GM18526 (cell line): Measurements from ENCODE around the gene TTR.

Source experiments
- POLR2A ChIP-seq: IDR thresholded peaks from 3 replicates; pipeline ENCODE4 v1.6.1; 2011; ENCODE audit not compliant: insufficient read length; ENCODE audit errors: extremely low read depth

TTR gene

DNA sequence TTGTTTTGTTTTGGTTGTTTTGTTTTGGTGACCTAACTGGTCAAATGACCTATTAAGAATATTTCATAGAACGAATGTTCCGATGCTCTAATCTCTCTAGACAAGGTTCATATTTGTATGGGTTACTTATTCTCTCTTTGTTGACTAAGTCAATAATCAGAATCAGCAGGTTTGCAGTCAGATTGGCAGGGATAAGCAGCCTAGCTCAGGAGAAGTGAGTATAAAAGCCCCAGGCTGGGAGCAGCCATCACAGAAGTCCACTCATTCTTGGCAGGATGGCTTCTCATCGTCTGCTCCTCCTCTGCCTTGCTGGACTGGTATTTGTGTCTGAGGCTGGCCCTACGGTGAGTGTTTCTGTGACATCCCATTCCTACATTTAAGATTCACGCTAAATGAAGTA, at the start of gene TTR:
Gene TTR, plus strand, starts transcription at position 250 of the 400 bp plus-strand sequence. Its CDS starts 26 bp downstream, at position 276.
- TF ChIP-seq POLR2A: no peak

- no peak for TF ChIP-seq POLR2A
These were observed 45.2 kb upstream of the TTR start for GRCh38 chr18:31546476-31546875.

- no peak for TF ChIP-seq POLR2A
These were observed 42.8 kb upstream of the TTR start for GRCh38 chr18:31548853-31549252.

GRCh38 chr18:31549416-31549815, 42.3 kb upstream of the TTR start:
- TF ChIP-seq POLR2A: no peak

- no peak for TF ChIP-seq POLR2A
These were observed 39.8 kb upstream of the TTR start for GRCh38 chr18:31551883-31552282.

DNA sequence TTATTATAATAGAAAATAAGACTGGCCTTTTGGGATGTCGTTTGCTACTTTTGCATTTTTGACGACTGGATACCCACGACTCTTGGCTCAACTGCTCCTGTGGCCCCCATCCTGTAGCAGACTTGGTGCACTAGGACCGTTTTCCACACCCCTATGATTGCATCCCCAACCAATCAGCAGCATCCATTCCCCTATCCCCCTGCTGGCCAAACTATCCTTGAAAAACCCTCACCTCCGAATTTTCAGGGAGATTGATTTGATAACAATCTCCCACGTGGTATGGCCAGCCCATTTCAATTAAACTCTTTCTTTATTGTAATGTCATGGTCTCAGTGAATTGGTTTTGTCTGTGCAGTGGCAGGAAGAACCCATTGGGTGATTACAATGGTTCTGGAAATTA, 37.9 kb upstream of the TTR start:
- no peak for TF ChIP-seq POLR2A

- no peak for TF ChIP-seq POLR2A
These were observed 36.9 kb upstream of the TTR start for GRCh38 chr18:31554776-31555175.

- no peak for TF ChIP-seq POLR2A
These were observed 35.5 kb upstream of the TTR start for GRCh38 chr18:31555971-31556747.

DNA sequence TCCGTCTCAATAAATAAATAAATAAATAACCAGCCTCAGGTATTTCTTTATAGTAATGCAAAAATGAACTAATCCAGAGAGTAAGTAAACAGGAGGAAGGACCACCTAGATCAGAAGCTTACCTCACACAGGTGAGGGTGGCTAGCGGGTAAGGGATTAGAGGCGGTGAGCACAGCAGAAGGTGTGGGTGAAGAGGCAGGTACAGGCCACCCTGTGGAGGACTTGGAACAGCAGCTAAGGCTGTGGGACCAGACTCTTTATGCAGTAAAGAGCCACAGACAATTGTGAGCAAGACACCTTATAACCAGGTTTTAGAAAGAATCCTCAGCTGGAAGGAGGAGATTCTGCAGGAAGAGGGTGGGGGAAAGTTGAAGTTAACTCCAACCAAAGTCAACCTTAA, 34.2 kb upstream of the TTR start:
- TF ChIP-seq POLR2A: no peak

DNA sequence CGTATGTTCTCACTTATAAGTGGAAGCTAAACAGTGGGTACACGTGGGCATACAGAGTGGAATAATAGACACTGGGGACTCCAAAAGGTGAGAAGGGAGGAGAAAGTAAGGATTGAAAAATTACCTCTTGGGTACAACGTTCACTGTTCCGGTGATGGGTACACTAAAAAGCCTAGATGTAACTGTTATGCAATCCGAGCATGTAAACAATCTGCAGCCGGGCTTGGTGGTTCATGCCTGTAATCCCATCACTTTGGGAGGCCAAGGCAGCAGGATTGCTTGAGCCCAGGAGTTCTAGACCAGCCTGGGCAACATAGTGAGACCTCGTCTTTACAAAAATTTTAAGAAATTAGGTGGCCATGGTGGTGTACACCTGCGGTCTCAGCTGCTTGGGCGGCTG, 33.1 kb upstream of the TTR start:
- TF ChIP-seq POLR2A: no peak

DNA sequence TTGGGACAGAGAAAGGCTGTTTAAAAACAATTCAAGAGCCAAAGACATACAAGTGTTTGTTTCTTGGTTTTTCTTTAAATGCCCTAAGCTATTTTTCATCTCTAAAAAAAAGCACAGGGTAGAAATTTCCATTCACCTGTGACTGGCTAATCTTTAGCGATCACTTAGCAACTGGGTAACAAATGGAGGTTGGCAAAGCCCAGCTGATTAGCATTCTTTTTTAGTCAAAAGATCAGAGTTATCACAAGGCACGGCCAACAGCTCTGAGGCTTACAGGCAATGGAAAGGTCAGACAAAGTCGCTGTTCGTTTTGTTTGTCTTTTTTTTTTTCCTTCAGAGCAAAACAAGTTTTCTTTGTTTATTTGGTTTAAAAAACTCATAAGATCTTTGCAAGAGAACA, 29.0 kb upstream of the TTR start:
- no peak for TF ChIP-seq POLR2A

DNA sequence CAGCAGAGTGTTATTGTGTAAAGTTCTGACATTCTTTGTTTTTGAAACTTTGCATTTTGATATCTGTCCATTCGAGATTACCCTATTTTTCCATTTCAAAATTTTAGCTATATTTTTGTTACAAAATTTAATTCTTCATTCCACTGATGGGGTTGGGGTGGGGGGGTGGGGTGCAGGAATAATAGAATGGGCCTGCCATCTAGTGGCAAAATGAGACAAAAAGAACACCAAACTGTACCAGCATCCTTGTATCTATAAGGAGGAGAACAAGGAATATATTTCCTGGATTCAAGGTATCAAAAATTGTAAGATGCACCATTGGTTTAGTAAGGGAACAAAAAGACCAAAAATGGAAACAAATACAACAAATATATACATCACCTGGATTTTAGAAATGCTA, 27.9 kb upstream of the TTR start:
- TF ChIP-seq POLR2A: no peak

DNA sequence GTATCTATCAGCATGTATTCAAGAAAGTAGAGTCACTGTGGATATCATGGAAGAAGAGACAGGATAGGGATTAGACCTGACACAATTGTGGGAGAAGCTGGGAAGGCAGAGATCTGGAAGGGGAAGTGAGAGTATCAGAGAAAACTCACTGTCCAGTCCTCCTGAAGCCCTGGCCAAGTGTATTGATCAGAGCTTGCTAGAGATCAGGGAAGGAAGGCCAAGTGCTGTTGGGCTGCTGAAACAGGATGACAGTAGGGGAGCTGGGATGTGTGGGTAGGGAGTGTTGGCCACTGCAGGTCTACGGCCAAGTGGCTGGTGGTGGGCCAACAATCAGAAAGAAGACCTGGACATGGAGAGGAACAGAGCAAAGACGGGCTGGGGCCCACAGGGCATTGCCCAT, 26.3 kb upstream of the TTR start:
- no peak for TF ChIP-seq POLR2A

DNA sequence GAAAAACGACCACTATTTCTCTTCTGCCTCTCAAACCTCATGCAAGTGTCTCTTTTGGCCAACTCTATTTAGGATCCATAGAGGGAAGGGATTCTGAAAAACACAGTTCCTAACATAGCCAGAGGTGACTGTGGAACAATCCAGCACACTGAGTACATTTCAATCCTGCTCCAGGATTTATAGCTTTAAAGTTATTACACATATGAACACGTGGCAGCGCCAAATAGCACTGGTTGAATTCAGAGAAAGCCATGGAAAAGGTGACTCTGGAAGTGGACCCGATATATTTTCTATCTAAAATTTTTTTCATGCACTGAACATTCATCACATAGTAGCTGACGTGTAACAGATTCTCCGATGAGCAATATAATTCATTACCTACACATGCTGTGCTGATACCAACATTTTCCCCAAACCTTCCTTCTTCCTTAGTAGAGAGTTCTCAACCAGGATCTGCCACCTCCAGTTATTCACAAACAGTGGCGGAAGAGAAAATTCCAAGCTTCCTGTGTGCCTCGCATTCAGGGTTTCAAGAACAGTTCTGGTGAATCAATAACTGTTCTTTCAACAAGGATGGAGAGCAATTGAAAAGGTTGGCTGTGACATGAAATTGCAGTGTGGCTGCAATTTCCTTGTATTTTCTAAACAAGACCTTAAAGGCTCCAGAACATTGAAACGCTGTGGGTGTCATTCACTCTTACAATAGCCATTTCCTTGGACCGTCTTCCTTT, 25.7 kb upstream of the TTR start:
- TF ChIP-seq POLR2A: no peak

DNA sequence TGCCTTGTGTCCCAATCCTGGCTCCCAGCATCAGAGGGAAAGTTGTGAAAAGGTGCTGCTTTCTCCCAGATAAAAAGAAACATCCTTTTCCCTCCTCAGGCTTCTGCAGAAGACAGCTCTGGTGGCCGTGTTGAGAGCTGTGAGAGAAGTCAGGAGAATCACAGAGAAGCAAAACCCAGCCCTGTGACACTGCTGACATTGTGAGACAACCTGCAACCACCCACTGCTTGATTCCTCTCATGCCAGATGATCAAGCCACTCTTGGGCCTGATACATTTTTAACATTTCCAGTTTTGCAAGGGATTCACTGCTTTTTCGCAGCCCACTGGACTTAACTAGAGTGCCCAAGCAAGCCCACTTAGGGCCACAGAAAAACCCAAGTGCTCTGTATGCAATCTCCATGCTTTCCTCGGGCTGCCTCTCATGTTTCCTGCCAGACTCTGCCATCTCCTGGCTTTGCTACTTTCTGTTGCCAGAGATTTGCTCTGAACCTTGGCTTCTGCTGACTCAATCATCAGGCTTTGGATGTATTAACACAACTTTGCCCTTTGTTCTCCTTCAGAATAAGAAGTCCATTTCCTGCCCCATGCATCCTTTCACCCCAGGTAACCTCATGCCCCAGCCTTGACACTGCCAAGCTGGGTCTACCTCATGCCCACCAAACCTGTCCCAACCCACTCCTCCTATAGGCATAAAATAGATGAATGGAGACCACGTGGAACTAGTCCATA, 24.9 kb upstream of the TTR start:
- TF ChIP-seq POLR2A: no peak

- no peak for TF ChIP-seq POLR2A
These were observed 19.3 kb upstream of the TTR start for GRCh38 chr18:31572368-31572767.
